Hepatocyte (in vitro differentiated cells): ENCODE data around the gene ANKRD29. TPM values are rescaled to one million over a fixed set of nuclear protein-coding genes. Genes with fewer than 3 reads are reported as not detected.

ENCODE experiments used
- DNase-seq: peaks from one replicate; pipeline ENCODE4 v3.0.0-alpha.2; 2016; ENCODE audit warnings: low spot score
- H2AFZ ChIP-seq: fragments of 200-600 bp; sonication (generic); 2 replicates; pipeline ENCODE4 v1.6.0; 2016; ENCODE audit warnings: antibody characterized with exemption, mild to moderate bottlenecking
- H3K27ac ChIP-seq: fragments of 200-600 bp; sonication (generic); 2 replicates; pipeline ENCODE4 v1.5.1; 2016; ENCODE audit warnings: mild to moderate bottlenecking
- H3K27me3 ChIP-seq: fragments of 200-600 bp; sonication (generic); 2 replicates; pipeline ENCODE4 v1.6.1; 2016
- H3K36me3 ChIP-seq: fragments of 200-600 bp; sonication (generic); replicated peaks from 2 replicates; pipeline ENCODE4 v1.5.1; 2016; ENCODE audit warnings: low read depth; ENCODE audit not compliant: insufficient read depth
- H3K4me1 ChIP-seq: fragments of 200-600 bp; sonication (generic); 2 replicates; pipeline ENCODE4 v1.5.1; 2016; ENCODE audit warnings: mild to moderate bottlenecking, moderate library complexity; ENCODE audit not compliant: insufficient read depth
- H3K4me2 ChIP-seq: fragments of 200-600 bp; sonication (generic); 2 replicates; pipeline ENCODE4 v1.6.0; 2016
- H3K4me3 ChIP-seq: fragments of 200-600 bp; sonication (generic); 2 replicates; pipeline ENCODE4 v1.5.1; 2016; ENCODE audit warnings: mild to moderate bottlenecking
- H3K79me2 ChIP-seq: fragments of 200-600 bp; sonication (generic); 2 replicates; pipeline ENCODE4 v1.6.0; 2017; ENCODE audit warnings: mild to moderate bottlenecking
- H3K9me2 ChIP-seq: fragments of 200-600 bp; sonication (generic); replicated peaks from 2 replicates; pipeline ENCODE4 v1.6.0; 2017; ENCODE audit warnings: mild to moderate bottlenecking; ENCODE audit not compliant: insufficient read depth
- H3K9me3 ChIP-seq: fragments of 200-600 bp; sonication (generic); 2 replicates; pipeline ENCODE4 v1.5.1; 2016; ENCODE audit warnings: low read depth, mild to moderate bottlenecking
- H4K20me1 ChIP-seq: fragments of 200-600 bp; sonication (generic); 2 replicates; pipeline ENCODE4 v1.6.0; 2016; ENCODE audit warnings: mild to moderate bottlenecking; ENCODE audit not compliant: insufficient read depth, poor library complexity, severe bottlenecking
- EZH2 ChIP-seq: fragments of 200-600 bp; sonication (generic); IDR thresholded peaks from 2 replicates; pipeline ENCODE4 v1.6.1; 2016; ENCODE audit warnings: antibody characterized with exemption, mild to moderate bottlenecking, borderline replicate concordance
- EZH2phosphoT487 ChIP-seq: fragments of 200-600 bp; sonication (generic); IDR thresholded peaks from one replicate; pipeline ENCODE4 v1.6.1; 2018; ENCODE audit warnings: antibody characterized with exemption, mild to moderate bottlenecking, low read depth, moderate library complexity; ENCODE audit not compliant: unreplicated experiment, severe bottlenecking
- WGBS: methylation state at CpG from one replicate; pipeline ENCODE4 v1.1.6; 2016; ENCODE audit warnings: low lambda C conversion rate; ENCODE audit errors: missing lambda C conversion rate; 5-methylcytosine and 5-hydroxymethylcytosine counted together
- polyA plus RNA-seq: library from polyadenylated mRNA; unstranded; fragments of >200 nt; fragmentation: Nextera tagmentation; extraction: Ambion mirVana; gene quantifications from 2 replicates; pipeline ENCODE4 v1.2.1, GENCODE V29; 2016
- total RNA-seq: library from RNA; depleted of rRNA; stranded (reverse); fragments of >200 nt; gene quantifications from 2 replicates; pipeline ENCODE4 v1.2.3, GENCODE V29; 2014
- TF ChIP-seq, protein P1 (sequence below): fragments of 200-600 bp; sonication (generic); IDR thresholded peaks from 2 replicates; pipeline ENCODE4 v1.5.1; 2016; ENCODE audit warnings: antibody characterized with exemption, mild to moderate bottlenecking; ENCODE audit not compliant: poor library complexity

Gene ANKRD29, protein sequence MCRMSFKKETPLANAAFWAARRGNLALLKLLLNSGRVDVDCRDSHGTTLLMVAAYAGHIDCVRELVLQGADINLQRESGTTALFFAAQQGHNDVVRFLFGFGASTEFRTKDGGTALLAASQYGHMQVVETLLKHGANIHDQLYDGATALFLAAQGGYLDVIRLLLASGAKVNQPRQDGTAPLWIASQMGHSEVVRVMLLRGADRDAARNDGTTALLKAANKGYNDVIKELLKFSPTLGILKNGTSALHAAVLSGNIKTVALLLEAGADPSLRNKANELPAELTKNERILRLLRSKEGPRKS
- total RNA-seq (12.1 and 17.4 TPM in 2 replicates), polyA plus RNA-seq (7.7 and 8.9 TPM in 2 replicates)

DNA sequence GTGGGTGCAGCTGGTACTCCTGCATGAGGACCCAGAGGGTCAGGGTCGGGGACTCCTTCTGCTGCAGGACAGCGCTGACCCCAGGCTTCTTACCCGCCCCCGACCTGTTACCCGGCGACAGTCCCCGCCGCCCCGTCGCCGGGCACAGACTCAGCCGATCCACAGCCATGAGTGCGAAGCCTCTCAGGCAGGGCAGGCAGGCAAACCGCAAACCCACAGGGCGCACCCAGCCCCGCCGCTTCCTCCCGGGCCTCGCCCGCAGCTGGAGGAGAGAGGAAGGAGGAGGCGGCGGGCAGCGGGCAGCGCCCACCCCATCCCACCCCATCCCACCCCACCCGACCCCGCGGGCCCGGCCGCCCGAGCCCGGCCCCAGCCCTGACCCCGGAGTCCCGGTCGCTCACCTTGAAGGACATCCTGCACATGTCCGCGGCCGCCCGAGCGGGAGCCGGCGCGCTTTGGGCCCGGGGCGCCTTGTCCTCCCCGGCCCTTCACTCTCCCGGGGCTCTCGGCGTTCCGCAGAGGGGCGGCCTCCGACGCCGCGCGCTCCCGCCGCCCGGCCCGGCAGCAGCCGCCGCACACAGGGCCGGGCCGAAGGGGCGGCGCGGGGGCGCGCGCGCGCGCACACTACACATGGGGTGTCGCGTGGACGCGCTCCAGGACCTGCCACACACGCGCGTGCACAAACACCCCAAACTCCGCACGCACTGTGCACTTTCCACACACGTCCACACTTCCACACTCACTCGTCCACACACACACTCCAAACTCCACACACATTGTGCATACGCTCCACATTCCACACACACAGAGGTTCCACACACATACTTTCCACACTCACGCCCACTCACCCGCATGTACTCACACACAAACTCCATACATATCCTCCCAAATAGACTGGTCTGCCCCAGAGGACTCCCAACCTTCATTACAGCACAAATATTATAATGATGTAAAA lies at the start of gene ANKRD29:
TSS of gene ANKRD29 (minus strand) at position 603 of the 955 bp plus-strand sequence. CDS start at position 422, 181 bp downstream.
- peak within 1 kb of the TSS; percentile 84 for H2AFZ ChIP-seq
- peak within 1 kb of the TSS; percentile 95 for H3K4me2 ChIP-seq
- 5% methylated on average over 49 of the region's 86 CpGs for WGBS
- no peaks in the 10 kb centered on the region for H4K20me1 ChIP-seq
- H3K9me2 ChIP-seq, result no peaks in the 10 kb centered on the region
- peaks cover 25% of the 10 kb centered on the region for H3K27me3 ChIP-seq
- peak within 1 kb of the TSS; percentile 61 for H3K4me3 ChIP-seq
- H3K36me3 ChIP-seq, result no peaks in the 10 kb centered on the region
- no peak within 1 kb of the TSS for H3K27ac ChIP-seq
- peak; percentile 68 for DNase-seq
- TF ChIP-seq, protein P1, sequence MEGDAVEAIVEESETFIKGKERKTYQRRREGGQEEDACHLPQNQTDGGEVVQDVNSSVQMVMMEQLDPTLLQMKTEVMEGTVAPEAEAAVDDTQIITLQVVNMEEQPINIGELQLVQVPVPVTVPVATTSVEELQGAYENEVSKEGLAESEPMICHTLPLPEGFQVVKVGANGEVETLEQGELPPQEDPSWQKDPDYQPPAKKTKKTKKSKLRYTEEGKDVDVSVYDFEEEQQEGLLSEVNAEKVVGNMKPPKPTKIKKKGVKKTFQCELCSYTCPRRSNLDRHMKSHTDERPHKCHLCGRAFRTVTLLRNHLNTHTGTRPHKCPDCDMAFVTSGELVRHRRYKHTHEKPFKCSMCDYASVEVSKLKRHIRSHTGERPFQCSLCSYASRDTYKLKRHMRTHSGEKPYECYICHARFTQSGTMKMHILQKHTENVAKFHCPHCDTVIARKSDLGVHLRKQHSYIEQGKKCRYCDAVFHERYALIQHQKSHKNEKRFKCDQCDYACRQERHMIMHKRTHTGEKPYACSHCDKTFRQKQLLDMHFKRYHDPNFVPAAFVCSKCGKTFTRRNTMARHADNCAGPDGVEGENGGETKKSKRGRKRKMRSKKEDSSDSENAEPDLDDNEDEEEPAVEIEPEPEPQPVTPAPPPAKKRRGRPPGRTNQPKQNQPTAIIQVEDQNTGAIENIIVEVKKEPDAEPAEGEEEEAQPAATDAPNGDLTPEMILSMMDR, result no peak
- peak; percentile 76 for TF ChIP-seq EZH2
- TF ChIP-seq EZH2phosphoT487, result no peak
- no peaks in the 10 kb centered on the region for H3K9me3 ChIP-seq
- H3K4me1 ChIP-seq, result peaks cover 4% of the 10 kb centered on the region
- no peaks in the 10 kb centered on the region for H3K79me2 ChIP-seq

DNA sequence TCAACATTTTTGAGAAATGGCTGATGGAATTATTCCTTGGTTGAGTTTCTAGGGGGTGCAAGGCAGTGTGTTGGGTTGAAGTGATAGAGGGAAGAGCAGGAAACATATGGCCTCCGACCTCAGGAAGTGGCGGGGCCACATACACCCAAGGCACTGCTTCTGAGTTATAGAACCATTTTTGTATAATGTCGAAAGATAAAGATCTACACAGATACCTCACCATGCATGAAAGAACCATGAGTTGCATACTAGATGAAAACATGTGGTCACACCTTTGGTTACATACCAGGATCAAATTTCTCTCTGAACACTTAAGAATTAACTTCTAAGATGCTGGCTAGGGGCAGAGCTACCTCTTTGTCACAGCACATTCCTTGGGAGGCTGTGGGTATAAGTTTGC lies 49.7 kb upstream of the ANKRD29 start:
- H2AFZ ChIP-seq, result no peak overlapping the region
- no peaks in the 10 kb centered on the region for H3K9me2 ChIP-seq
- 90% methylated on average over 3 of the region's 3 CpGs for WGBS
- H3K36me3 ChIP-seq, result no peaks in the 10 kb centered on the region
- peaks cover 3% of the 10 kb centered on the region for H3K79me2 ChIP-seq
- H4K20me1 ChIP-seq, result no peaks in the 10 kb centered on the region
- H3K9me3 ChIP-seq, result no peaks in the 10 kb centered on the region
- H3K4me3 ChIP-seq, result no peak overlapping the region
- no peak for TF ChIP-seq EZH2
- TF ChIP-seq EZH2phosphoT487, result no peak
- TF ChIP-seq, protein P1, result no peak
- H3K27me3 ChIP-seq, result no peaks in the 10 kb centered on the region
- H3K4me2 ChIP-seq, result no peak overlapping the region
- peaks cover 13% of the 10 kb centered on the region for H3K4me1 ChIP-seq
- no peak for DNase-seq
- H3K27ac ChIP-seq, result peak overlapping the region; percentile 65

DNA sequence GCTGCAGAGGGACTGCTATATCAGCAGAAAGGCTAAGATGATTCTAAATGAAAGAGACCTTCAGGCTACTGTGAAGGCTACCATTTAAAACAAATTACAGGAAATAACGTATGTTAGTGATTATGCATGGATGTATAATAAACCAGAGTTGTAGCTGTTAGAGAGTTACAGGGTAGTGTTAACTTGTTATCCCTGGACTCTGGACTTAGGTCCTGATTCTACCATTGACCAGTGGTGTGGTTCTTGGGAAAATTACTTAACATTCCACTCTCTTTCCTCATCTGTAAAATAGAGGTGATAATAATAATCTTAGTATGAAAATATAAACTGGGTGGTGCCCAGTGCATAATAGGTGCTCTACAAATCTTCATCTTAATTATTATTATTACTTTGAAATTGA lies 48.7 kb upstream of the ANKRD29 start:
- Histone ChIP-seq H3K36me3 (no peaks in the 10 kb centered on the region), H3K4me2 (peak overlapping the region; percentile 45), H4K20me1 (no peaks in the 10 kb centered on the region), H3K79me2 (no peaks in the 10 kb centered on the region), H2AFZ (no peak overlapping the region), H3K9me3 (no peaks in the 10 kb centered on the region), H3K4me3 (no peak overlapping the region), H3K27me3 (no peaks in the 10 kb centered on the region), H3K4me1 (peaks cover 13% of the 10 kb centered on the region), H3K27ac (peak overlapping the region; percentile 65), H3K9me2 (no peaks in the 10 kb centered on the region)
- DNase-seq, result no peak
- 47% methylated on average over 1 of the region's 1 CpG for WGBS
- TF ChIP-seq EZH2 (no peak), EZH2phosphoT487 (no peak)
- TF ChIP-seq, protein P1, result no peak
